GM19023 (cell line): ENCODE results near the gene TMEM9.
"Not testable (repeated sequence)": the region's sequence is repeated elsewhere in the genome, so short reads cannot be mapped to it uniquely, and the experiment has no call there.

Experiments
- ATAC-seq: cut with Tn5 transposase; IDR thresholded peaks from one replicate; pipeline ENCODE4 v1.9.1; 2021; ENCODE audit warnings: mild to moderate bottlenecking, moderate library complexity; ENCODE audit not compliant: unreplicated experiment

The TMEM9 gene

DNA sequence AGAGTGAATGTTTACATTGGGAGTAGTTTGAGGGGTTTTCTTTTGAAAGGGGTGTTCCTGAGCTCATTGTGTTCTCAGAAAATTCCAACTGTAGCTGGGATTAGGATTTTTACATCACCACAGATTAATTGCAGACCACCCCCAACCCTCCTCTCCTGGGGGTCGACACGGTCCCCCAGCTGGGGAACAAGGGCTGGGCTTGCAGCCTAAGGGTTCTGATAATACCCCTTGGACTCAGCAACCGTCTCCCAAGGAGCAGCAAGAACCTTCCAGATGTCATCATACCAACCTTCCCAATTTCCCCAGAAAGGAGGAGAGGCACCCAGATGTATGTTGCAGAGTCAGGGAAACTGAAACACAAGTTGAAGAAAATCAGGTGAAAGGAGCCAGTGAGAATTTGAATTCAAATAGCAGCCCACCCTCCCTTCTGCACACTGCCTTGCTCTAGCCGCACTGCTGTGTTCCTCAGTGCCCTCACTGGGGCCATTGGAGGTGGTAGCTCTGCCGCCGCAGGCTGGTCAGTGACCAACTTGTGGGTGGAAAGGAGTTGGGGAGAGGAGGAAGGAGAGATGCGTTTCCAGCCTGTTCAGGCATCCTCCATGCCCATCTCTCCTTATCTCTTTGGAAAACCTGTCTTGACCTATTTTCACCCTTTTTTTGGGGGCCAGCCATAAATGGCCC, 21.7 kb upstream of the TMEM9 start:
- ATAC-seq: no peak

DNA sequence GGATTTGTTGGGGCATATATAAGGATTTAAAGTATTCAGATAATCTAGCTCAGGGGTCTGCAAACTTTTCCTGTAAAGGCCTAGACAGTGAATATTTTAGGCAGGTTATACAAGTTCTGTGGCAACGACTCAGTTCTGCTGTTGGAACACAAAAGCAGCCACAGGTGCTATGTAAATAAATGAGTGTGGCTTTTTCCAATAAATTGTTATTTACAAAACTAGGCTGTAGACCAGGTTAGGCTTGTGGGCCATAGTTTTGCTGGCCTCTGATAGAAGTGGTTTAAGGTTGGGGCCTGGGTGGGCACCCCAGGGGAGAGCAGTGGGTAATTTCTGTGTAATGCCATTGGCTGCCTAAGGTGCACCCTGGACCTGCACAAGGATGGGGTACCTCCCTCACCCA, 19.5 kb upstream of the TMEM9 start:
- no peak for ATAC-seq

DNA sequence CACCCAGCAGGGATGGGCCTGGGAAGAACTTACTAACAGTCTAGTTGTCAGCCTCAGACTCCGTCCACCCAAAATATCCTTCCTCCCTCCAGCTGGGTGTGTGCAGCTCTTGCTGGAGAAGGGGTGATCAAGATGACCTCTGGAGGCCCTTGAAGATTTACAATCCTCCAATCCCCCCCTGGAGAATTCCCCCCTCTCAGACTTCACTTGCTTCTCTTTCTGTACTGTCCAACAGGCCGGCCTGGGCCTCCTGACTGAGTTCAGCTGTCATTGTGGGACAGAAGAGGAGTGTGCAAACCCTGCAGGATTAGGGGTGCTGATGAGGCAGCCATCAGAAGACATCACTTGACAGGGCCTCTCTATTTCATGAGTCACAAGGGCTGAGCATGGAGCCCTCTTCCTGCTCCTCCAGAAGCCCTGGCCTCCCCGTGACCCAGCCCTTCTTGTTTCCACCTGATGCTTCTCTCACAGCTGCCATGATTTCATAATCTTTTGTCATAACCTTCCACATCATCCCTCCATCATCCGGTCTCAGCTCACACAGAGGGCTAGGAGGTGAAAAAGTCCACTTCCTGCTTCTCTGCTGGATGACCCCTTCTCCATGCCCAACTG, 18.8 kb upstream of the TMEM9 start:
- no peak for ATAC-seq

DNA sequence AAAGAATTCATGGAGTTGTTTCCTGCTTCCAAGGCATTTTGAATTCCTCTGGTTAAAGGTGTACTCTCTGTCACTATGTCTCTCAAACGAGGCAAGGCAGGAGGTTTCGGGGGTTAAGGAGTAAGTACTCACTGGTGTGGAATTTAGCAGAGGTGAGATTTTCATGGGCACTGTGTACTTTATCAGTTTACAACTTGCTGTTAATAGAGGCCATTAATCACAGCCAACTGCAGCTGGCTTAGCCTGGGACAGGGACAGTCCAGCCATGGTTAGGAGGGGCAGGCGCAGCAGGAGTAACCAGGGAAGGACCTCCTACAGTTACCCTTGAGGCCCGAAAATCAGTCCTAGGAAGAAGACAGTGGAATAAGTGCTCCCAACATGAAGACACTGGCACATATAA, 18.1 kb upstream of the TMEM9 start:
- no peak for ATAC-seq

DNA sequence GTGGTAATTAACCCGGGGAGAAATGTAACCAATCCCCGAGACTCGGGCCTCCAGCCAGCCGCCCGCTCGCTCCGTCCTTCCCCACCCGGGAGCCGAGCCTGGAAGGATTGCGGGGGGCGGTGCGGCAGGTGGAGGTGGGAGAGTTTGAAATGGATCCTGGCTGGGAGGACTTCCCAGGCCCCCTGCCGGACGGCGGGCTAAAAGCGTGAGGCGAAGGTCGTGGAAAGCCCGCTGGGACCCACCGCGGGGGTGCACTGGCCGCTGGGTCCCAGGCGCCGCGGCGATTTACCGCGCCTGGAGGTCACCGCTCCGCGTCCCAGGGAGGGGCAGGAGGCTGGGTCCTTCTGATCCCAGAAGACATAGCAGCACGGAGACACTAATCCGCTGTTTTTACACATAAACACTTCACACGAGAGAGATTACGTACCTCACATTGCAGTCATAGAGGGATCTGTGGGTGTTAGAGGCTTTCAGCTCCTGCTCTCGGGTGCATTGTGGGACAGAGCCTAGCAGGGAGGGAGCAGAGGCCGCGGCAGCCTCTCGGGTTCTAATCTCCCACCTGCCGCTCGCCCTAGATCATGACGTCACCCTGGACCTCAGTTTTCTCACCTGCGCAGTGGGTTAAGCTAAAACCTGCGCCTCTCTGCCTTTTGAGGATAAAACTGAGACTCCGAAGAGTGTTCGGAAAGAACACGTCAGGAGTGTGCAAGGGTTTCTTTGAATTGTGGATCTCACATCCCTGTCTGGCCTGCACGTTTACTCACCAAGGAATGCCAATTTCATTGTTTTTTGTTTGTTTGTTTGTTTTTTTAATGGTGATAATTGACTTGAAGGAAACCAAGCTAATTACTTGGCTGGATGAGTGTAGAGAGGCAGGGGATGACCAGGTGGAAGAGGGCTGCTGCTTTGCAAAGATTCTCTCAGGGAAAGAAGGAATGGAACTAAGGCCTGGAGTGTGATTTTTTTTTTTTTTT, 17.1 kb upstream of the TMEM9 start:
- ATAC-seq: peak; percentile 41

DNA sequence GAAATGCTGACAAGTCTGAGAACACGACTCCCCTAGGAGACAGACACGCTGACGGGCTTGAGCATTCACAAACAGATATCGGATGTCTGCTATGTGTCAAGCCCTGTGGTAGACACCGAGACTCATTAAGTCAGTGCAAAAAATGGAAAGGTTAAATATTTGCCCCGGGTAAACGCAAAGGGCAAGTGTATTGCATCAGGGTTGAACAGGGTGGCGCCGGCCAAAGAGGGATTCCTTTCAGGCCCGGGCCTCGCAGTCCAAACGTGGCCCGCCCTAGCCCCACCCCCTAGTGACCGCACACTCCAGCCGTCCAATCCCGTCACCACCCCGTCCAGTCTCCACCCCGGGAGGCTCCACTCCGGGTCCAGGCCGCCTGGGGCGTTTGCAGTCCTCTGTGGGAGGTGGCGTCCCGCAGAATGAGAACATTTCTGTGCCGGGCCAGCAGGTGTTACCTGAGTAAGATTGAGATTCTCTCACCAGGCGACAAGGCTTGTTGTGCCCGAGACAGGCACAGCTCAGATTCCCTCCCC, 16.3 kb upstream of the TMEM9 start:
- peak; percentile 96 for ATAC-seq

DNA sequence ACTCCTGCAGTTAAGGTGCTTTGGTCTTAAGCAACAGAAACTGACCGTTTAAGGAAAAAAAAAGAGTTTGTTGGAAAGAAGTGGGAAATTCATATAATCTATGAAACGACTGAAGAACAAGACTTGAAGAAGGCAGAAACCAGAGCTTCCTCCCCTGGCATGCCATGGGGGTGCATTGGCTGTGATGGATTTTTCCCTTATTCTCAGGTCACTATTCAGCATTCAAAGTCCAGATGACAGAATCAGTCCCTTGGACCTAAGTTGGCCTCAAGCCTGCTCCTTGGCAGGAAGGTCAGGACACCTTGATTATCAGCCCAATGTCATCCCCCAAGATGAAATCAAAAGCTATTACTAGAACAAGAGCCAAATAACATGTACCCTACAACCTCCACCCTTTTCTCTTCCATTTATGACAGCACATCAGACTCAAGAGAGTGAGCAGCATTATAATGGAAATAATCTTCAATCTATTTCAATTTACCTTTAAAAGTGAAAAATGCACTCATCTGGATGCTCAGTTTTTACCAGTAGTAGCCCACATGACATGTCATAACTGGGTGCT, 15.8 kb upstream of the TMEM9 start:
- ATAC-seq: no peak

DNA sequence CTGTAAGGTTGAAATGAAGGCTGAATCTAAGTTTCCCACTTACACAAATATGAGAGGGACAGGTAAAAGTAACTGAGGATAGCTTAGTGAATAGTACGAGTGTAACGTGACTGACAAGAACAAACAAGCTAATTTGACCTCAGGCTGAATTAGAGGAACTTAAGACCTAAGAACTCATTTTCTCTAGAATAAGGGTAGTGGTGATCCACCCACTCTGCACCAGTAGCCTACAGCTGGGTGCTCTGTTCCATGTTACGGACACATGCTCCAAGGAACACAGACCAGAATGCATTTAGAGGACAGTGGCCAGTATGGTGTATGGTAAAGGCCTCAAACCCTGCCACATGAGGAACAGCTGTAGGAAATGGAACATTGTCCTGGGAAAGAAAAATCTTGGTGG, 14.9 kb upstream of the TMEM9 start:
- ATAC-seq: no peak

DNA sequence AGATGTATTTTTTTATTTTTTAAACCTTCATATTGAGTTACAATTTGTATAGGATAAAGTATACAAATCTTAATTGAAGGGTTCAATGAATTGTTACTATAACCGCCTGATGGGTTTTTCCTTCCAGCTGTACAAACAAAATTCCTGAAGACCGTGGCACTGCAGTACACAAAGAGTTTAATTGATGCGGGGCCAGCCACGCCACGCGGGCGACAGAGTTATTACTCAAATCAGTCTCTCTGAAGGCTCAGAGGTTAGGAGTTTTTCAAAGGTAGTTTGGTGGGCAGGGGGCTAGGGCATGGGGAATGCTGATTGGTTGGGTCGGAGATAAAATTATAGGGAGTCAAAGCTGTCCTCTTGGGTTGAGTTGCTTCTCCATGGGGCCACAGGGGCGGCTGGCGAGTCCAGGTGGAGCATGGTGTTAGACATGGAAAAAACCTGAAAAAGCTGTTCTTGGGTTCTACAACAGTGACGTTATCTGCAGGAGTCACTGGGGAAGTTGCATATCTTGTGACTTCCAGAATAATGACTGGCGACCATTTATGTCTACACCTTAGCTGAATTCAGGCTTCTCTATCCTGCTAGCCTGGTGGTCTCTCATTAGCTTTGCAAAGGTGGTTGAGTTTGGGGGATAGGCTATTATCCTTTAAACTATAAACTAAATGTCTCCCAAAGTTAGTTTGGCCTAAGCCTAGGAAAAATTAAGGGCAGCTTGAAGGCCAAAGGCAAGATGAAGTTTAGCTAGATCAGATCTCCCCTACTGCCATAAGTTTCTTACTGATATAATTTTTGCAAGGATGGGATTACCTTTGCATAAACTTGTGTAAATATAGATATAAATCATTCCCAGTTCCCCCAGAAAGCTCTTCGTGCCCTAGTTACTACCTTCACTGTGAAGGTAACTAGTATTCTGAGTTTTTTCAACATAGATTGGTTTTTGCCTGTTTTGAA, 13.0 kb upstream of the TMEM9 start:
- ATAC-seq: no peak

DNA sequence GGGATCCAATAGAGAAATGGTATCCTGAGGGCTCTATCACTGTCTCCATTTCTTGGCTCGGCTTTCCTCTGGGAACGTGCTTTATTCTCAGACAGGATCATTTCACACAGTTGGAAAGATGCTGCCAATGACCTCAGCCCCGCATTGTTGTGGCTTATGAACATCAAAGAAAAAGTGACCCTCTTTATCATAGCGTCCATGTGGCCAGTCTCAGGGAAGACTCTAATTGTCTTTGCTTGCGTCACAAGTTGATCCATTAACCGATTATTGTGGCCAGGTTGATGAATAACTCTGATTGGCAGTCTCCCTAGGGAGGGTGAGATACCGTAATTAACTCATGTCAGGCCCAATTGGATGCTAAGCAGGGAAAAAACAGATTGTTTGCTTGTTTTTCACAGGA, 10.4 kb upstream of the TMEM9 start:
- ATAC-seq: no peak

DNA sequence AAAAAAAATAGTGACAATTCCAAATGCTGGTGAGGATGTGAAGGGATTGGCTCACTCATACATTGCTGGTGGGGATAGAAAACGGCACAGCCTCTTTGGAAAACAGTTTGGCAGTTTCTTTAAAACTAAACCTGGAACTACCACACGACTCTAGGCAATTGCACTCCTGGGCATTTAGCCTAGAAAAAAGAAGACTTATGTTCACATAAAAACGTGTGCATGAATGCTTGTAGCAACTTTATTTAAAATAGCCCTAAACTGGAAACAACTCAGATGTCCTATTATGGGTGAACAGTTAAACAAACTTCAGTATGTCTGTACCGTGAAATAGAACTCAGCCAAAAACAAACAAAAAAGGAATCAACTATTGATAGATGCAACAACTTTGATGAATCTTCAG, 9.4 kb upstream of the TMEM9 start:
- ATAC-seq: no peak

DNA sequence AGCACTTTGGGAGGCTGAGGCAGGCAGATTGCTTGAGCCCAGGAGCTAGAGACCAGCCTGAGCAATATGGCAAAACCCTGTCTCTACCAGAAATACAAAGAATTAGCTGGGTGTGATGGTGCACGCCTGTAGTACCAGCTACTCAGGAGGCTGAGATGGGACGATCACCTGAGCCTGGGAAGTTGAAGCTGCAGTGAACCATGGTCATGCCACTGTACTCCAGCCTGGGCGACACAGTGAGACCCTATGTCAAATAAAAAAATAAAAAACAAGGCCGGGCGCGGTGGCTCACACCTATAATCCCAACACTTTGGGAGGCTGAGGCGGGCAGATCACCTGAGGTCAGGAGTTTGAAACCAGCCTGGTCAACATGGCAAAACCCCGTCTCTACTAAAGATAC, 8.8 kb upstream of the TMEM9 start:
- not testable (repeated sequence) for ATAC-seq

DNA sequence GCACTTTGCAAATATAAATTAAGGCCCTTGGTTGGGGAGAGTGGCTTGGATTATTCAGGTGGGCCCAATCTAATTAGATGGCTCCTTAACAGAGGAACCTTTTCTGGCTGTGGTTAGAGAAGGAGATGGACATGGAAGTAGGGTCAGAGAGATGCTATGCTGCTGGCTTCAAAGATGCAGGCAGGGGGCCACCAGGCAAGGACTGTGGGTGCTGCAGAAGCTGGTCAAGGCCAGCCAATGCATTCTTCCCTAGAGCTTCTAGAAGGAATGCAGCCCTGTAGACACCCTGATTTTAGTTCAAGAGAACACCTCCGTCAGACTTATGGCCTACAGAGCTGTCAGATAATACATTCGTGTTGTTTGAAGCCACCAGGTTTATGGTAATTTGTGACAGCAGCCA, 3.7 kb upstream of the TMEM9 start:
- no peak for ATAC-seq

DNA sequence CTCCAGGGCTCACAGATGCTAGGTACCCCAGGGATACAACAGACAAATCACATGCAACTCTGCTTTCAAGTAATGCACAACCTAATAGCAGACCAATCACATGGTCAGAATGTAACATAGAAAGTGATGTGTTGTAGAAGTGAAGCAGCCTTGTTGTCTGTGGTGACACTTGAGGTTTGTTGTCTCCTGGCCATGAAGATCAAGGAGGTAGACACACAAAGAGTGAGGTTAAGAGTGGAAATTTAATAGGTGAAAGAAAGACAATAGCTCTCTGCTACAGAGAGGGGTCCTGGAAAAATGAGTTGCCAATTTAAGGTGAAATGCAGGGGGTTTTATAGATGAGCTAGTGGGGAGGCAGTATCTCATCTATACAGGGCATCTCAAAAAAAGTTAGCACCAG, 2.5 kb upstream of the TMEM9 start:
- no peak for ATAC-seq

DNA sequence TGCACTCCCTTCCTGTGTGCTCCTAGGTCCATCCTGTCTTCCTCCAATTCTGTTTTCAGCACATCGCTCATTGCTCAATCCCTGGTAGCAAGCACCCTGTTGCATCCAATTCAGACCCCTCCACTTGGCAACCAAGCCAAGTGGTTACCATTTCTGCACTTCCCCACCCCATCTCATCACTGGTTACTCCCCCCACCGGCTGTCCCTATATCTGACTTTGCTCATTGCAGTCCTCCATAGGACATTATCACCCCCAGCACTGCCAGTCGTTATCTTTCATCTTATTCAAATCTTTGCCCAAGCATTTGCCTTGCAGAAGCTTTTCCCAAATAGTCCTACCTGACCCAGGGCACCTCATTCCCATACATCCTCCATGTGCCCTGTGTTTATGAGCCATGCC, 2.1 kb upstream of the TMEM9 start:
- ATAC-seq: no peak

DNA sequence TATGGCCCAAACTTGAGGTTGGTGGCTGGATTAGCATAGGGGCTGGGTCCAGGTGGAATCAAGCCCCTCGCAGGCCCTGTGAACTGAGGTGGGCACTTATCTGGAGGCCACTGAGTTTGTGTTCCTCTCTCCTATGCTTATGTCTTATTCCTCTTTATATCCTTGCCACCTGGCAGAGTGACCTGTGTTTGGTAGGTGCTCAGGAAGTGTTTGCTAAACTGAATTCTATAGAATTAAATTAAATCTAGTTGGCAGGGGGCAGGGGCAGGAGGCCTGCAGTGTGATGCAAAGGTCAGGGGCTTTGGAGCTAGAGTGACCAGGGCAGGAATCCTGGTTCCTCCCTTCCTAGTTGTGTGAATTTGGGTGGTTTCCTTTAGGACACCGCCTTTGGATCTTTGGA, 1.1 kb upstream of the TMEM9 start:
- ATAC-seq: no peak

DNA sequence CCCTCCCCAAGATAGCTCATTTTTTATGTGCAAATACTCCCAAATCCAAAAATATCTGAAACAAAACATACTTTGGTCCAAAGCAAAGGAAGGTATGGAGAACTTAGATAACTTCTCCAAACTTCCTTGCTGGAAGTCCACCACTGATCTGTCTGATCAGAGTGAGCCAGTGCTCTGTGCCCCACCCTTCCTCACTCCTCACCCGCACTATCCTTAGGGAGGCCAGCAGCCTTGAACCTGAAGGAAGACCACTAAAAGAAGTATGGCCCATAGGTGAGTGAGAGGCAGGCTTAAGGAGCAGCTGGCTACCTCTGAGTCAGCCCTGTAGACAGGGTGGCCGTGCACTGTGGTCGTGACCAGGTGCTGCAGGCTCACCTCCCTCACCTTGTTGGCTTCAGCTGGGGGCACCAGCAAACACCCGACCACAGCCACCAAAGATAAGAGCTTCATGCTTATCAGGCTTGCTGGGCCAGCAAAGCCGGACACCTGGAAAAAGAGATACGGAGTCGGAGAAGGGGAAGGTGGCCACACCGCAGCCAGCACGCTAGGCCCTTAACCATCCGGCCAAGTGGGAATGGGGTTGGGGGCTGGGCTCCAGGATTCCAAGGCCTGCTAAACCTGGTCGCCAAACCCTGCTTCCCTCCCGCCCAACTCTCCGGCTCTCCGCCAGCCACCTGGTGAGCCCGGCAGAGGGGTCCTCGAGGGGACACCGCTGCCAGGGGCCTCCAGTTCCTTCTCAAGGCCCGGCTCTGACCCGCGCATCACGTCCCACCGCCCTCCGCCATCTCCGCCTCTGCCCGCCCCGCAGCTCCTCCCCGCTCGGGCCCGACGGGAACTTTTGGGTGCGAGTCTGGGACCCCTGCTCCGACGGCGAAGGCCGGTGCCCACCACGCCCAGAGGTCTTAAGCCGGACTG, 543 bp downstream of the TMEM9 start:
- ATAC-seq: peak; percentile 79

DNA sequence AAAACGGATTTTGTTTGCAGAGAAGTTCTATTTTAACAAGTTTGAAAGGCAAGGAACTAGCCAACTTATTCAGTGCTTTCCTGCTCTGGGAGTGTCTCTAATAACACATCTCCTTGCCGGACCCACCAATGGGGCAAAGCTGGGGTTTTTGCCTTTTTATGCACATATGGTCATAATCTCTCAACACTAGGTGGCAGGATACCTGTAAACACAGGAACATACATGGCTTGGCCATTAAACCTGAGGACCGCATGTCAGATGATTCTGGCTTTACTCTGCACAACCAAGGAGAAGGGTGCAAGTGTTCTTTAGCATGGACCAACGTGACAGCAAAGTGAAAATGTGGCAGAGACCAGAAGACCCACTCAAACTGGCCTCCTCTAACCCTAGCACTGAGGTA, 4.9 kb downstream of the TMEM9 start:
- no peak for ATAC-seq

DNA sequence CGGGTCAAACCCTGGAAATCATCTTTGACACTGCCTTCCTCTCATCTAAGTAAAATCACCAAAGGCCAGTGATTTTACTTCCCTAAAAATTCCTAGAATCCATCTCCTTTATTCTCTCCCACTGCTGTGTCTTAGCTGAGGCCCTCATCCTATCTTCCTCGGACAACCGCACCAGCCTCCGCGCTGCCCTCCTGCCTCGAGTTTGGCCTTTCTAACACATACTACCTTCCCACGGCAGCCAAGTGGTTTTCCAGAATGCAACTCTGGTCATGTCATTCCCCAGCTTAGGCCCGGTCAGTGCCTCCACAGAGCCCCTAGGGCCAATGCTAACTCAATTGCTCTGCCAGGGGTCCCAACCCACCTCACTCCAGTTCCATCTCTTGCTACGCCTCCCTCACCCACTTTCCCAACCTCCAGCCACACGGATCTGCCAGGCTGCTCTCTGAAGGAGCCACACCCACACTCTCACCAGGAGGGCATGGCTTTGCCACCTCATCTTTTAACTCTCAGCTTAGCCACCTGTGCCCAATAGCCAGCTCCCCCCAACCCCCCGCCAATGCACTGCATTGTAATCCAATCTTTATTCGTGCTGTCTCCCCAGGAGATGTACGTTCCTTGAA, 6.8 kb downstream of the TMEM9 start:
- no peak for ATAC-seq
